ENCODE data around the gene METTL16. TPM values are rescaled to one million over a fixed set of nuclear protein-coding genes. Genes with fewer than 3 reads are reported as not detected.

Gene METTL16
- total and polyA plus RNA-seq, 2 experiments from 2014 or later = 14.7 to 19.3 TPM

DNA sequence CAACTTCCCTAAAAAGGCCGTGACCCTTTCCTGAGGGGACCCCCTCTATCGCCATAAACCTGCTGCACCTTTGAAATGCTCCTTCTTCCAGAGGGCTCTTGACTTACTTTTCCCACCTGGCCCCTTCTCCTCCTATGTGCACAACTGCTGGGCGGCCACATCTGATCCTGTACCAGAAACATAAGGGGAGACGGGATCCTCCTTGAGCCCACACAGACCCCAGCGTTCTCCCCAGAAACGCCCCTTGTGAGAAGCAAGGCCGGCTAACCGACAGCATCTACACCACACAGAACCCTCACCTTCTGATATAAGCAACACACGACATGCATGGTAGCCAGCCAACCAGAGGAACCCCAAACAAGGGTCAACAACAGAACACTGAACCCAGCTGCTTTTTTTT is 96.6 kb downstream of the METTL16 start:
- TF ChIP-seq, protein P1, sequence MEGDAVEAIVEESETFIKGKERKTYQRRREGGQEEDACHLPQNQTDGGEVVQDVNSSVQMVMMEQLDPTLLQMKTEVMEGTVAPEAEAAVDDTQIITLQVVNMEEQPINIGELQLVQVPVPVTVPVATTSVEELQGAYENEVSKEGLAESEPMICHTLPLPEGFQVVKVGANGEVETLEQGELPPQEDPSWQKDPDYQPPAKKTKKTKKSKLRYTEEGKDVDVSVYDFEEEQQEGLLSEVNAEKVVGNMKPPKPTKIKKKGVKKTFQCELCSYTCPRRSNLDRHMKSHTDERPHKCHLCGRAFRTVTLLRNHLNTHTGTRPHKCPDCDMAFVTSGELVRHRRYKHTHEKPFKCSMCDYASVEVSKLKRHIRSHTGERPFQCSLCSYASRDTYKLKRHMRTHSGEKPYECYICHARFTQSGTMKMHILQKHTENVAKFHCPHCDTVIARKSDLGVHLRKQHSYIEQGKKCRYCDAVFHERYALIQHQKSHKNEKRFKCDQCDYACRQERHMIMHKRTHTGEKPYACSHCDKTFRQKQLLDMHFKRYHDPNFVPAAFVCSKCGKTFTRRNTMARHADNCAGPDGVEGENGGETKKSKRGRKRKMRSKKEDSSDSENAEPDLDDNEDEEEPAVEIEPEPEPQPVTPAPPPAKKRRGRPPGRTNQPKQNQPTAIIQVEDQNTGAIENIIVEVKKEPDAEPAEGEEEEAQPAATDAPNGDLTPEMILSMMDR (IDR thresholded peaks at IDR 0.05; ENCODE audit: poor library complexity) = no peak
- TF ChIP-seq EZH2 (IDR thresholded peaks at IDR 0.05; ENCODE audit: borderline replicate concordance) = no peak
- no peak for TF ChIP-seq EZH2phosphoT487 (IDR thresholded peaks at IDR 0.05; ENCODE audit: low read depth, severe bottlenecking, unreplicated experiment)
- H3K9me2 ChIP-seq (replicated peaks; ENCODE audit: insufficient read depth) = no peaks in the 10 kb centered on the region
- H3K4me2 ChIP-seq = no peak overlapping the region
- no peaks in the 10 kb centered on the region for H3K9me3 ChIP-seq (ENCODE audit: low read depth)
- H3K4me1 ChIP-seq (ENCODE audit: insufficient read depth) = no peaks in the 10 kb centered on the region
- H3K27me3 ChIP-seq = no peaks in the 10 kb centered on the region
- H3K27ac ChIP-seq = no peak overlapping the region
- DNase-seq (ENCODE audit: low spot score) = no peak
- H3K4me3 ChIP-seq = no peak overlapping the region
- H2AFZ ChIP-seq = no peak overlapping the region
- WGBS (ENCODE audit: low lambda C conversion rate, missing lambda C conversion rate) = 90% methylated on average over 9 of the region's 9 CpGs
- H3K79me2 ChIP-seq = no peaks in the 10 kb centered on the region
- no peaks in the 10 kb centered on the region for H4K20me1 ChIP-seq (ENCODE audit: insufficient read depth, poor library complexity, severe bottlenecking)
- no peaks in the 10 kb centered on the region for H3K36me3 ChIP-seq (replicated peaks; ENCODE audit: insufficient read depth, low read depth)

DNA sequence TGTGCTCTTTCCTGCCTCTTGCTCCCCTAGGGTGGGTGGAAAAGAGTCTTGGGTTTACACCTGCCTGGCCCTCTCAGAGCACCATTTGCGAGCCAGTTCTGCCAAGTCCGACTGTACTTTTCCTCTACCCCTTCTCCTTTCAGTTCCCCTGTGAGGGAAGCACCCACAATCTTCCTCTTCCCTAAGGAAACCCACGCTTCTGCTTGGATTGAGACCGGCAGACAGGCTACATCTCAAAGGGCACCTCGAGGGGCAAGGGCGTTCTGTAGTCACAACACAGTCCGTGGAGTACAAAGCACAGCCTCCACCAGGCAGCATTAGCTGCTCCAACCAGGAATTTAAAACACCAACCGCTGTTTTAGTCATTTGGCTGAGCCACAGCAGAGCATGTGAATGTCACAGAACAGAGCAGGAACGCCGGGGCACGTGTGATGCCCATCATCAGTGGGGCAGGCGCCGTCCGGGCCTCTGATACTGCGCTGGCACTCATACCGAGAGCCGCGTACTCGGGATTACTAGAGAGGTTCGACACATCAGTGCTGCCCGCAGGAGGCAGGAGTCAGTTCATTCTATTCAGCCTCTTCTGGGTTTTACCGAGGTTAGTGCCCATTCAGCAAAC is 97.1 kb downstream of the METTL16 start:
- no peak overlapping the region for H3K4me3 ChIP-seq
- H3K9me3 ChIP-seq (ENCODE audit: low read depth) = no peaks in the 10 kb centered on the region
- TF ChIP-seq, protein P1 (IDR thresholded peaks at IDR 0.05; ENCODE audit: poor library complexity) = no peak
- H4K20me1 ChIP-seq (ENCODE audit: insufficient read depth, poor library complexity, severe bottlenecking) = no peaks in the 10 kb centered on the region
- no peak overlapping the region for H2AFZ ChIP-seq
- H3K79me2 ChIP-seq = no peaks in the 10 kb centered on the region
- no peaks in the 10 kb centered on the region for H3K9me2 ChIP-seq (replicated peaks; ENCODE audit: insufficient read depth)
- H3K4me2 ChIP-seq = no peak overlapping the region
- H3K36me3 ChIP-seq (replicated peaks; ENCODE audit: insufficient read depth, low read depth) = no peaks in the 10 kb centered on the region
- H3K27ac ChIP-seq = no peak overlapping the region
- DNase-seq (ENCODE audit: low spot score) = no peak
- 98% methylated on average over 22 of the region's 22 CpGs for WGBS (ENCODE audit: low lambda C conversion rate, missing lambda C conversion rate)
- H3K4me1 ChIP-seq (ENCODE audit: insufficient read depth) = no peaks in the 10 kb centered on the region
- H3K27me3 ChIP-seq = no peaks in the 10 kb centered on the region

DNA sequence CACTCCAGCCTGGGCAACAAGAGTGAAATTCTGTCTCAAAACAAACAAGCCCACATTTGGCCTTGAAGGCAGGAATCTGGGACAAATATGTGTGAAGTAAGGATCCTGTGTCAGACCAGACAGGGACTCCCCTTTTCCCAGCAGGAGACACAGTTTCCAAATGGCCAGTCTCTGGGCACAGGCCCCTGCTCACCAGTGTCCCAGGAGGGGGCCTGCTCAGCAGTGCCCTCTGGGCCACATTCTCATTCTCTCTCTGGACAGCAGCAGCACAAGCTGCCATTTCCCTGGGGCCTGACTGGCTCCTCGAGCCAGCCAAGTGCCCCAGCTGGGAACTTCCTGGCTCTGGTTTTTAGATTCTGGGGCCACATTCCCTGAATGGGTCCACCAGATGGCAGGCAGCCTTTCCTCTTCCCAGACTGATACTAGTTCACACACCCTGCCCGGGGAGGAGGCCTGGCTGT is 99.1 kb downstream of the METTL16 start:
- Histone ChIP-seq H3K9me3 (ENCODE audit: low read depth) (no peaks in the 10 kb centered on the region), H3K79me2 (no peaks in the 10 kb centered on the region), H3K4me3 (no peak overlapping the region), H4K20me1 (ENCODE audit: insufficient read depth, poor library complexity, severe bottlenecking) (no peaks in the 10 kb centered on the region), H3K27me3 (no peaks in the 10 kb centered on the region), H3K27ac (no peak overlapping the region), H2AFZ (no peak overlapping the region), H3K9me2 (replicated peaks; ENCODE audit: insufficient read depth) (no peaks in the 10 kb centered on the region), H3K4me2 (no peak overlapping the region), H3K4me1 (ENCODE audit: insufficient read depth) (peaks cover 4% of the 10 kb centered on the region), H3K36me3 (replicated peaks; ENCODE audit: insufficient read depth, low read depth) (no peaks in the 10 kb centered on the region)
- TF ChIP-seq, protein P1 (IDR thresholded peaks at IDR 0.05; ENCODE audit: poor library complexity) = no peak
- no peak for TF ChIP-seq EZH2phosphoT487 (IDR thresholded peaks at IDR 0.05; ENCODE audit: low read depth, severe bottlenecking, unreplicated experiment)
- no peak for TF ChIP-seq EZH2 (IDR thresholded peaks at IDR 0.05; ENCODE audit: borderline replicate concordance)
- WGBS (ENCODE audit: low lambda C conversion rate, missing lambda C conversion rate) = 80% methylated on average over 2 of the region's 2 CpGs
- DNase-seq (ENCODE audit: low spot score) = no peak
